K562 (cell line): ENCODE measurements around the gene SPHK2.

ENCODE experiments used
- CAMTA2 ChIP-seq: fragments of 250-450 bp; sonication (Bioruptor Pico); conservative IDR thresholded peaks from 2 replicates; pipeline ENCODE4 v1.5.1; 2022
- ETV6 ChIP-seq, 3 experiments: fragments of 150-350 bp in 1 of 3; sonication (generic) in 1 of 3; formaldehyde crosslinking in 1 of 3; IDR thresholded peaks; 2 replicates each; pipeline versions ENCODE4 v1.6.1 to v1.8.0; 2014 to 2022; ENCODE audit warnings: borderline replicate concordance in 2 of 3, low read depth in 2 of 3, antibody characterized with exemption in 1 of 3, low read length in 1 of 3, mild to moderate bottlenecking in 1 of 3, missing genetic modification reagents in 1 of 3
- FOS ChIP-seq: IDR thresholded peaks from 3 replicates; pipeline ENCODE4 v1.6.1; 2011; ENCODE audit not compliant: insufficient read length; ENCODE audit errors: extremely low read depth
- HDAC1 ChIP-seq, 2 experiments: fragments of 450-650 bp; IDR thresholded peaks; 2 replicates each; pipeline ENCODE4 v1.6.1; 2016 to 2017; ENCODE audit warnings: inconsistent platforms in 1 of 2, mild to moderate bottlenecking in 1 of 2, moderate library complexity in 1 of 2
- NR2C2 ChIP-seq, 2 experiments: fragments of 200-800 bp in 1 of 2; sonication (Bioruptor generic) in 1 of 2; sonication (generic) in 1 of 2; formaldehyde crosslinking in 1 of 2; IDR thresholded peaks; 2 replicates each; pipeline versions ENCODE4 v1.6.1 to v1.8.0; 2016 to 2022; ENCODE audit warnings: mild to moderate bottlenecking in 1 of 2, missing compliant biosample characterization in 1 of 2, missing genetic modification characterization in 1 of 2, missing genetic modification reagents in 1 of 2
- PHB2 ChIP-seq: fragments of 450-650 bp; IDR thresholded peaks from 2 replicates; pipeline ENCODE4 v1.6.1; 2017; ENCODE audit warnings: low read depth
- RBBP5 ChIP-seq: fragments of 200-600 bp; sonication (generic); IDR thresholded peaks from 2 replicates; pipeline ENCODE4 v1.6.1; 2012; ENCODE audit warnings: borderline replicate concordance, mild to moderate bottlenecking, low read length, control low read depth, inconsistent platforms; ENCODE audit not compliant: insufficient read depth, poor library complexity, severe bottlenecking
- YY1 ChIP-seq, 3 experiments: IDR thresholded peaks; 2 replicates each; pipeline ENCODE4 v1.6.1; 2011; ENCODE audit warnings: low read length in 2 of 3, mild to moderate bottlenecking in 2 of 3, moderate library complexity in 2 of 3, borderline replicate concordance in 1 of 3, control low read depth in 1 of 3, low read depth in 1 of 3; ENCODE audit not compliant: insufficient read depth in 3 of 3, insufficient replicate concordance in 2 of 3, control insufficient read depth in 1 of 3, insufficient read length in 1 of 3; ENCODE audit errors: extremely low read depth in 1 of 3
- ZKSCAN8 ChIP-seq: fragments of 200-800 bp; sonication (Bioruptor generic); IDR thresholded peaks from 2 replicates; pipeline ENCODE4 v1.6.1; 2016; ENCODE audit warnings: missing genetic modification characterization, missing compliant biosample characterization
- TF ChIP-seq, protein P1 (sequence below), 3 experiments: IDR thresholded peaks in 2 of 3; conservative IDR thresholded peaks in 1 of 3; 2 replicates each; pipeline ENCODE4 v1.5.1; 2011 to 2012; ENCODE audit warnings: low read length in 3 of 3, mild to moderate bottlenecking in 3 of 3, control low read depth in 2 of 3, improper control_type of control experiment in 1 of 3, inconsistent platforms in 1 of 3, low read depth in 1 of 3, mixed read lengths in 1 of 3, moderate library complexity in 1 of 3; ENCODE audit not compliant: insufficient read depth in 2 of 3
- TF ChIP-seq, protein P2 (sequence below): fragments of 250-450 bp; sonication (Bioruptor Pico); IDR thresholded peaks from 2 replicates; pipeline ENCODE4 v1.8.0; 2021; ENCODE audit warnings: moderate library complexity, mild to moderate bottlenecking, inconsistent platforms

DNA sequence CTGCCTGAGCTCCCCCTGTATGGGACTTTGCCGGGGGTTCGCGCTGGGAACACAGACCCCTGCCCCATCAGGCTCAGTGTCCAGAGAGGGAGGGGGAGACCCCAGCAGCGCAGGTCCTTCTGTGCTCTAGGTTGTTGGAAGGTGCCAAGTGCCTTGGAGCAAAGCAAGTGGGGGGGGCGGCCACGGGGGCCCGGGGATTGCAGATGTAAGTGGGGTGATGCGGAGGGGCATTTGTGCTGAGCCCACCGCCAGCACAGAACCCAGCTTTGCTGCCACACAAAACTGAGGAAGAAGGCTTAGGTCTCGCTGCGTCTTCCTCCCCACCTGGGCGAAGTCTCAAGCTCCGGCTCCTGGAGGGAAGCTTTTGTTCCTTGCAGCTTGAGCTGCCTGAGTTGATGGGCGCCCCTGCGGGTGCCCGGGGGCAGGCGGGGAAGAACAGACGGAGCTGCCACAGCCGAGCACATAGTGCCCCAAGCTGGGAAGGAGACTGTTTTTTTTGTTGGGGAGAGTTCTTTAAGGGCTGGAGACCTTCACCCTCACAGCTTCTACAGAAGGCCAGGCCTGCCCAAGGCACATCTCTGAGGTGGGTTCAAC, 55.0 kb downstream of the SPHK2 start:
- TF ChIP-seq, protein P1, sequence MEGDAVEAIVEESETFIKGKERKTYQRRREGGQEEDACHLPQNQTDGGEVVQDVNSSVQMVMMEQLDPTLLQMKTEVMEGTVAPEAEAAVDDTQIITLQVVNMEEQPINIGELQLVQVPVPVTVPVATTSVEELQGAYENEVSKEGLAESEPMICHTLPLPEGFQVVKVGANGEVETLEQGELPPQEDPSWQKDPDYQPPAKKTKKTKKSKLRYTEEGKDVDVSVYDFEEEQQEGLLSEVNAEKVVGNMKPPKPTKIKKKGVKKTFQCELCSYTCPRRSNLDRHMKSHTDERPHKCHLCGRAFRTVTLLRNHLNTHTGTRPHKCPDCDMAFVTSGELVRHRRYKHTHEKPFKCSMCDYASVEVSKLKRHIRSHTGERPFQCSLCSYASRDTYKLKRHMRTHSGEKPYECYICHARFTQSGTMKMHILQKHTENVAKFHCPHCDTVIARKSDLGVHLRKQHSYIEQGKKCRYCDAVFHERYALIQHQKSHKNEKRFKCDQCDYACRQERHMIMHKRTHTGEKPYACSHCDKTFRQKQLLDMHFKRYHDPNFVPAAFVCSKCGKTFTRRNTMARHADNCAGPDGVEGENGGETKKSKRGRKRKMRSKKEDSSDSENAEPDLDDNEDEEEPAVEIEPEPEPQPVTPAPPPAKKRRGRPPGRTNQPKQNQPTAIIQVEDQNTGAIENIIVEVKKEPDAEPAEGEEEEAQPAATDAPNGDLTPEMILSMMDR (IDR thresholded peaks at IDR 0.05 in 2 of 3, conservative IDR thresholded peaks at IDR 0.05 in 1 of 3; ENCODE audit: insufficient read depth in 2 of 3, low read depth in 1 of 3, low read length in 3 of 3), result no peak
- TF ChIP-seq ZKSCAN8 (CRISPR knock-in tag) (no peak), FOS (no peak), HDAC1 (IDR thresholded peaks at IDR 0.05) (no peak), NR2C2 (CRISPR knock-in tag; IDR thresholded peaks at IDR 0.05) (no peak), NR2C2 (tag; IDR thresholded peaks at IDR 0.05) (no peak), CAMTA2 (CRISPR knock-in tag) (no peak), YY1 (IDR thresholded peaks at IDR 0.05; ENCODE audit: borderline replicate concordance in 1 of 3, control insufficient read depth in 1 of 3, extremely low read depth in 1 of 3, insufficient read depth in 3 of 3, insufficient read length in 1 of 3, insufficient replicate concordance in 2 of 3, low read depth in 1 of 3, low read length in 2 of 3) (no peak), PHB2 (no peak), ETV6 (IDR thresholded peaks at IDR 0.05; ENCODE audit: borderline replicate concordance in 1 of 2, low read depth in 2 of 2, low read length in 1 of 2) (no peak), ETV6 (CRISPR knock-in tag; IDR thresholded peaks at IDR 0.05; ENCODE audit: borderline replicate concordance) (no peak), RBBP5 (no peak)
- TF ChIP-seq, protein P2, sequence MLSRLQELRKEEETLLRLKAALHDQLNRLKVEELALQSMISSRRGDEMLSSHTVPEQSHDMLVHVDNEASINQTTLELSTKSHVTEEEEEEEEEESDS, result no peak
